Measurements from ENCODE around the gene SPTBN2. TPM values are rescaled to one million over a fixed set of nuclear protein-coding genes. Genes with fewer than 3 reads are reported as not detected.

SPTBN2 gene
- total and polyA plus RNA-seq, 2 of the 8 experiments (the other 6 are each of a cell fraction or from before 2014, with no cell fraction given) = 19.1 to 69.0 TPM

- TF ChIP-seq CHD7 (IDR thresholded peaks at IDR 0.05; ENCODE audit: insufficient replicate concordance, low read length) (no peak), JUN (IDR thresholded peaks at IDR 0.05; ENCODE audit: low read depth, low read length) (no peak), POLR2AphosphoS5 (IDR thresholded peaks at IDR 0.05; ENCODE audit: low read depth, low read length) (no peak)
Observed at GRCh38 chr11:66663741-66664296, 65.2 kb downstream of the SPTBN2 start (continued).

All from H1 (cell line).